SK-N-DZ (cell line): ENCODE results near the gene RIPOR3. TPM values are rescaled to one million over a fixed set of nuclear protein-coding genes. Genes with fewer than 3 reads are reported as not detected.

Source experiments
- DNase-seq: peaks from one replicate; pipeline ENCODE4 v3.0.0-alpha.2; 2015; ENCODE audit warnings: low spot score
- polyA plus RNA-seq, 2 experiments: library from polyadenylated mRNA; depleted of rRNA; stranded (reverse); fragments of >200 nt; gene quantifications; 2 replicates each; pipeline ENCODE4 v1.2.3, GENCODE V29; 2014

RIPOR3 gene, protein sequence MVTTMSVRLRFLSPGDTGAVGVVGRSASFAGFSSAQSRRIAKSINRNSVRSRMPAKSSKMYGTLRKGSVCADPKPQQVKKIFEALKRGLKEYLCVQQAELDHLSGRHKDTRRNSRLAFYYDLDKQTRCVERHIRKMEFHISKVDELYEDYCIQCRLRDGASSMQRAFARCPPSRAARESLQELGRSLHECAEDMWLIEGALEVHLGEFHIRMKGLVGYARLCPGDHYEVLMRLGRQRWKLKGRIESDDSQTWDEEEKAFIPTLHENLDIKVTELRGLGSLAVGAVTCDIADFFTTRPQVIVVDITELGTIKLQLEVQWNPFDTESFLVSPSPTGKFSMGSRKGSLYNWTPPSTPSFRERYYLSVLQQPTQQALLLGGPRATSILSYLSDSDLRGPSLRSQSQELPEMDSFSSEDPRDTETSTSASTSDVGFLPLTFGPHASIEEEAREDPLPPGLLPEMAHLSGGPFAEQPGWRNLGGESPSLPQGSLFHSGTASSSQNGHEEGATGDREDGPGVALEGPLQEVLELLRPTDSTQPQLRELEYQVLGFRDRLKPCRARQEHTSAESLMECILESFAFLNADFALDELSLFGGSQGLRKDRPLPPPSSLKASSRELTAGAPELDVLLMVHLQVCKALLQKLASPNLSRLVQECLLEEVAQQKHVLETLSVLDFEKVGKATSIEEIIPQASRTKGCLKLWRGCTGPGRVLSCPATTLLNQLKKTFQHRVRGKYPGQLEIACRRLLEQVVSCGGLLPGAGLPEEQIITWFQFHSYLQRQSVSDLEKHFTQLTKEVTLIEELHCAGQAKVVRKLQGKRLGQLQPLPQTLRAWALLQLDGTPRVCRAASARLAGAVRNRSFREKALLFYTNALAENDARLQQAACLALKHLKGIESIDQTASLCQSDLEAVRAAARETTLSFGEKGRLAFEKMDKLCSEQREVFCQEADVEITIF
- not detected in 2 replicates for polyA plus RNA-seq (2014; cell fraction: cytosol; rRNA removed)
- not detected in 2 replicates for polyA plus RNA-seq (2014; cell fraction: nucleus; rRNA removed)

DNA sequence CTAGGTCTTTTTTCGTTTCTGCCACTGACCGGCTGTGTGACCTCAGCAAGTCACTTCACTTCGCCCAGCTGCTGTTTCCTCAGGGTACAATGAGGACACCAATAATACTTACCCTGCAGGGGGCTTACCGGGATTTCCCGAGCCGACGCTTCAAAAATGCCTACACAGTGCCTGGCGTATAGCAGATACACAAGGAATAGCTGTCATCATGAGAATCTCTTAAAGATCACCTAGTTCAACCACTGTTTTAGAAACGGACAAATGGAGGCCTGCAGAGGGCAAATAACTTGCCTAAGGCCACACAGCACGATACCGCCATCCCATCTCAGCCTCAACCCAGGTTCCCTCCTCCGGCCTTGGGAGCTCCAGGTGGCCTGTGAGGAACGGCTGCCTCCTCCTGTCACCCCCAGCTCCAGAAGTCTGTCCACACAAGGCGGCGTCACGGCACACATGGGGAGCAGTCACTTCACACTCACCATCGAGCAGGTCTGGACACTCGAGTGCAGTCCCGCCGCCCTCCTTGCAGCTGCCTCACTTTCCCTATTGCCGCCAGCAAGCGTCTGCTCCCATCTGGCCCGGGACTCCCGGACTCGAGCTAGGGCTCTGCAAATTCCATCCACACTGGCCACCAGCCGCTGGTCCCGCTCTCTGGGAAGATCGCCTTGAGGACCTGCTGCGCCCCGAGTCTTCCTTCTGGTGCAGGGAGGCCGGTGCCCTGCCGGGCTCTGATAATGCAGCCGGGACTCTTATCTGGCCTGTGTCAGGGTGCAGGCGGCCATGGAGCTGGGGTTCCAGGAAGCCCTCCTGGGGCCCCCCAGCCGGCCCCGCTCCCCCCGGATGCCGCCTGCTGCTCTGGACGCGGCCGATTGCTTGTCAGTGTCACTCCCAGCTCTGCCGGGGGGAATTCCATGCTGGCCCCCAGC lies at the start of gene RIPOR3:
TSS of gene RIPOR3 (minus strand) at position 893 of the 923 bp plus-strand sequence. CDS start at position 479, 414 bp downstream.
- DNase-seq = peak; percentile 34

- no peak for DNase-seq
These were observed 46.0 kb upstream of the RIPOR3 start for GRCh38 chr20:50737352-50737751.

GRCh38 chr20:50735813-50736212 lies 44.5 kb upstream of the RIPOR3 start:
- no peak for DNase-seq

GRCh38 chr20:50734730-50735679 lies 43.7 kb upstream of the RIPOR3 start:
- no peak for DNase-seq

- no peak for DNase-seq
These were observed 42.5 kb upstream of the RIPOR3 start for GRCh38 chr20:50733644-50734349.

DNA sequence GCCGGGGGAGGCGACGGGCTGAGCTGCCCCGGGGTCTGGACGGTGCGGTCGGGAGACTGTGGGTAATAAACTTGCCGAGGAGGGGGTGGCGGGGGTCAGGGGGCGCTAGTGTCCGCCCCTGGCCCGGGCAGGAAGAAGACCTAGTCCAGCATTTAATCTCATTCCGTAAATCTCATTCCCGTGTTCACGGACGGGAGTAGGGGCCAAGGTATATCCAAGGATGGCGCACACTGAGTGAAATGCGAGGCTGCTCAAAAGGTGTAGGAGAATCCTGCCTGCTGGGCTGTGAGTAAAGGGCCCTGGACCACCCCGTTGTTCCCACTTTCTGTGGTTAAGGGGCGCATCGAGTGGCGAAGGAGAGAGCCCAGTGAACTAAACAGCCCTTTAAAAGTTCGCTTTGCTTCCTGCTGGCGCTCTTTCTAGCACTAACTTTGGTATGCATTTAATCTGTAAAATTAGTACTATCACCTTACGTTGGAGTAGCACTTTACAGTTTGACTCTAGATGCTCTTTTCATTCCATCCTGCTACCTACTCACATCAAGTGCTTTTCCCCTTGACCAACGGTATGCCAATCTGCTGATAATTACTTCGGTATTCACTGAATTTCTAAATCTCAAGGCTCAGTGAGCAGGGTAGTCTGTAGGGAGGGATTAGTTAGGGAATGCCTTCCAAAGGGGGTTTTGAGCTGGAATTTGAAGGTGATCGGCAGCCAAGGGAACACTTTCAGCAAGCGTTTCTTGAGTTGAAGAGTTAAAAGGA lies 40.8 kb upstream of the RIPOR3 start:
- peak; percentile 60 for DNase-seq

DNA sequence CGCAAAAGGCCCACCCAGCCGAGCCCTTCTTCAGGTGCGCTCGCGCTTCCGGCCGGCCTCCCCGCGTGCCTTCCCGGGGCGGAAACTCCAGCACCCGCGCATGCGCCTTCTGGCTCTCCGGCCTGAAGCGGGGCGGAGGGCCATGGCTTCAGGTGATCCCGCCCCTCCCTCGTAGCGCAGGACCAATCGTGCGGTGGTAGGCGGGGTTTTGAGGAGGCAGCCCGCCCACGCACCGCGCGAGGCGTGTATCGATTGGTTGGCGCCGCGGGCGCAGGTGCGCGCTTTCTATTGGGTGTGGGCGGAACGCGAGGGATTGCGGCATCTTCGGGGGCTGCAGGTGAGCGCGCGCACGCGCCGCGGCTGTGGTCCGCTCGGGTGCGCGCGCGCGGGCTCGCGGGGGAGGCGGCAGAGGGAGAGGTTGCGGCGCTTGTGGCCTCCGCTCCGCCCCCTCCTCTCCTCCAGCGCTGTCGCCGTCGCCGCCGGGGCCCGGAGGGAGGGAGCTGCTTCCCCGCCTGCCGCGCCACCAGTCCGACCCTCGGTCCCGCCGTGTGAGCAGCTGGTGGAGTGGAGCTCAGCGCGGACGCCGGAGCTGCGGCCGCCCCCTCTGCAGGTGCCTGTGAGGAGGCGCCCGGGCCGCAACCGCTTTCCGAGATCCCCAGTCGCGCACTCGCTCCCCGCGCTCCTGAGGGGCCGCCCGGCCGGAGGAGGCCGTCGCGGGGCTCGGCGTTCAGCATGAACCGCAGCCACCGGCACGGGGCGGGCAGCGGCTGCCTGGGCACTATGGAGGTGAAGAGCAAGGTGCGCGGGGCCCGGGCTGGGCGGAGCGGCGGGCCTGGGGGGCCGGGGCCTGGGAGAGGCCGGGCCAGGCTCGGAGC lies 40.0 kb upstream of the RIPOR3 start, which contains the start of gene PARD6B:
TSS of gene PARD6B (plus strand) at position 526 of the 875 bp plus-strand sequence. CDS start at position 733, 207 bp downstream.
- DNase-seq = peak; percentile 99

DNA sequence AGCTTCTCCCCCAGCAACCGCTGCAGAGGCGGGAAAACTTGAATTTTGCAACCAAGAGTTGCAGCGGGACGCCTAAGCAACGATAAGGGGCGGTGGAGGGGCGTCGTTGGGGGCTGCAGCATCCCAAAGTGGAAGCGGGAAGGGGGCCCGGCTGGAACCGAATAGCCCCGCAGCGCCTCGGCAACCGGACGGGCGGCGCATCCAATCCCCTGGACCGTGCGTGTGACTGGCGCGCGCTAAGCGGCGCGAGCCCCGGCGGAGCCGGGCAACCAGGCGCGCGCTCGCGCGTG lies 39.4 kb upstream of the RIPOR3 start:
- no peak for DNase-seq

GRCh38 chr20:50729901-50730764 lies 38.8 kb upstream of the RIPOR3 start:
- DNase-seq = no peak

GRCh38 chr20:50728981-50729874 lies 37.9 kb upstream of the RIPOR3 start:
- DNase-seq = no peak

DNA sequence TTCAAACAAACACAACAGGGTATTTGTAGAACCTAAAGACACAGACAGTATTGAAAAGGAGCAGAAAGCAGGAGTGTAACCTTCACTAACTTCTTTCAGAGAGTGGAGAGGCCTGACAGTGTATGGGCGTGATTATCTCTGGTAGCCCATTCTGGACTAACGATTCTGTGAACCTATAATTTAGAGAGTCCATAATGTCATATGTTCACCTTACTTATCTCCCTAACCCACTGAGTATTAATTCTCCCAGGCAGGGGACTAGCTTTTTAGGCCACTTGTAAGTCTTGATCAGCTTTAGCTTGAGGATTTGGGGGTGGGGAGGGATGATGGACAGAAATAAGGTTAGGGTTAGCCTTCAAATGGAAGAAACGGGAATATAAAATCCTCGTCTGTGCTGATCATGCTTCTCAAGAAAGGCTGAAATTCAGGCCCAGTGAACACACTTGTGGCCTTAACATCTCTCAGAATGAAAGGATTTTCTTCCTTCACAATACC lies 37.2 kb upstream of the RIPOR3 start:
- no peak for DNase-seq

DNA sequence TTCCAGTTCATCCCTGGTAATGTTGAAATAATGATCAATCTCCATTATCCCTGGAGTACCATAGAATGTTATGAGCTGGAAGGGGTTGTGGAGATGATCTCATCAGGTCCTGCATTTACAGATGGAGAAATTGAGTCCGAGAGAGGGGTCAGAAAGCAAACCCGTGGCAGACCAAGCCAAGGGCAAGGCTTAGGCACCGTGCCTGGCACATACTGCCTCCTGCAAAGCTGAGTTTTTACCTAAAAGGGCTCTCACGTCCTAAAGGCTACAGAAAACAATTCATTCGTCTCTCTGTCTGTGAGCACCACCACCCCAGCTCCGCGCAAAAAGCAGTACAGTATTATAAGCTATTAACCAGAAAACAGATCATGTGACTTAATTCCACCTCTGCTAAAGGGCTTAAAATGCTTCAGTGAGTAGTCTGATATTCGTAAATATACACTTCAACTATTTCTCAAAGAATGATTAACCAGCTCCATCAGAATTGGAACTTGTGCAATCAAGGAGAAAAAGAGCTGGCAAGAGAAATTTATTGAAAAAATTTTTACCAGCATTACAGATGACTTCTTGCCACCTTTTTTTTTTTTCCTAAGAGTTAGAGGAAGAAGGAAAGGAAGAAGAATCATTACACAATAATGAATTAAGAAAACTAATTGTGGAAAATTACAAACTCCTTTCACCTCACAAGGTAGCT lies 36.6 kb upstream of the RIPOR3 start:
- no peak for DNase-seq

GRCh38 chr20:50726955-50727791 lies 35.8 kb upstream of the RIPOR3 start:
- no peak for DNase-seq

DNA sequence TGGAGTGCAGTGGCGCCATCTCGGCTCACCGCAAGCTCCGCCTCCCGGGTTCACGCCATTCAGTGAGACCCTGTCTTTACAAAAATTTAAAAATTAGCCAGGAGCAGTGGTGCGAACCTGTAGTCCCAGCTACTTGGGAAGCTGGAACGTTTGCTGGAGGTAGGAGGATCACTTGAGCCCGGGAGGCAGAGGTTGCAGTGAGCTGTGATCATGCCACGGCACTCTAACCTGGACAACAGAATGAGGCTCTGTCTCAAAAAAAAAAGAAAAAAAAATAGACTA lies 34.3 kb upstream of the RIPOR3 start:
- no peak for DNase-seq
